Activated T-helper 2 cell treated with anti-CD3 and anti-CD28 coated beads, Interferon-gamma antibody, Interleukin-2, Interleukin-4, amounts not matched to agents 10 μg/mL and 5 μg/mL and 100 μg/mL, durations not matched to agents 14 hours and 24 hours and 36 hours (primary cell): ENCODE measurements around the gene MRPL53. TPM values are rescaled to one million over a fixed set of nuclear protein-coding genes. Genes with fewer than 3 reads are reported as not detected.

Experiments
- DNase-seq: peaks from one replicate; pipeline ENCODE4 v3.0.0; 2021; ENCODE audit warnings: low spot score
- H3K27ac Mint-ChIP-seq: one replicate; pipeline ENCODE4 v1.8.0; 2021; ENCODE audit warnings: mixed read lengths
- H3K27me3 Mint-ChIP-seq: one replicate; pipeline ENCODE4 v1.8.0; 2021; ENCODE audit warnings: low read depth, mixed read lengths
- H3K36me3 Mint-ChIP-seq: one replicate; pipeline ENCODE4 v1.8.0; 2021; ENCODE audit warnings: low read depth, mixed read lengths
- H3K4me1 Mint-ChIP-seq: one replicate; pipeline ENCODE4 v1.8.0; 2021; ENCODE audit warnings: low read depth, mixed read lengths
- H3K4me3 Mint-ChIP-seq: one replicate; pipeline ENCODE4 v1.8.0; 2021; ENCODE audit warnings: low read depth, mild to moderate bottlenecking, moderate library complexity, mixed read lengths
- H3K9me3 Mint-ChIP-seq: one replicate; pipeline ENCODE4 v1.8.0; 2021; ENCODE audit warnings: mixed read lengths
- intact Hi-C: fragments of 100-400 bp; cut with micrococcal nuclease; formaldehyde crosslinking; loops from one replicate; pipeline ENCODE4 v1.15.1; 2023
- total RNA-seq: library from RNA; stranded (reverse); gene quantifications from 2 replicates; pipeline ENCODE4 v1.2.3, GENCODE V29; 2022

Gene MRPL53
- total RNA-seq, 1 donor from 2014 or later: 102 TPM

GRCh38 chr2:74436848-74437695 is 35.4 kb downstream of the MRPL53 start:
- H3K9me3 Mint-ChIP-seq: no peaks in the 10 kb centered on the region
- H3K27ac Mint-ChIP-seq: no peak overlapping the region
- H3K4me3 Mint-ChIP-seq: no peak overlapping the region
- H3K36me3 Mint-ChIP-seq: no peaks in the 10 kb centered on the region
- peaks cover 15% of the 10 kb centered on the region for H3K27me3 Mint-ChIP-seq
- H3K4me1 Mint-ChIP-seq: peaks cover 8% of the 10 kb centered on the region
- DNase-seq: no peak
- intact Hi-C loops: no loop called here

DNA sequence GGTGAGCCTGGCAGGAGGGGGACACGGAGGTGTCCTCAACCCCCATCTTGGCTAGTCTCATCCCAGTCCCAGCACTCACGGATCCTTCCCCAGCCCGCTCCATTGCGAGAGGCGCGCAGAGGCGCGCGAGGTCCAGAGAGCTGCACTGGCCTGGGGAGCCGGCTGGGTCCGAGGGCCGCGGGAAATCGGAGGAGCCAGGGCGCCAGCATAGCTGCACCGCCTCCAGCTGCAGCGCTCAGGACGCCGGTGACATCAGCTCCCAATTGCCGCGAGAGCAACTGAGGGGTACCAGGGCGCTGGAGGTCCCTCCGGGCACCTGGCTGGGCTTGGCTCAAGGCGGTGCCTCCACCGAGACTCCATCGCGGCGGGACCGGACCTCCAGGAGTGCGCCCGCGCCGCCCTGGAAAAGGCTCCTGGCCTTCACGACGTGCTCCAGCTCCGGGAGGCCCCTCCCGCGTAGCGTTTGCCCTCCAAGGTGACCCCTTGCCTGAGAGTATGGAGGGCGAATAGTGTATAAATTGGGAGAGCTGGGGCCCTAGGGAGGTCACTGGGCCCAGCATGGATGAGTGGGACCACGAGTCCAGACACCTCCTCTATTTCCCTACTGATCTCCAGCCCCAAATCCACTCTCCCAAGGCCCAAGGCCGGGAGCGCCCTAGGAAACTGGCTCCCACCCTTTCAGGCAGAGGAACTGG is 36.2 kb downstream of the MRPL53 start:
- Mint-ChIP-seq H3K27ac (no peak overlapping the region), H3K27me3 (peaks cover 15% of the 10 kb centered on the region), H3K9me3 (no peaks in the 10 kb centered on the region), H3K36me3 (no peaks in the 10 kb centered on the region), H3K4me1 (peaks cover 8% of the 10 kb centered on the region), H3K4me3 (no peak overlapping the region)
- intact Hi-C loops: no loop called here
- DNase-seq: no peak

DNA sequence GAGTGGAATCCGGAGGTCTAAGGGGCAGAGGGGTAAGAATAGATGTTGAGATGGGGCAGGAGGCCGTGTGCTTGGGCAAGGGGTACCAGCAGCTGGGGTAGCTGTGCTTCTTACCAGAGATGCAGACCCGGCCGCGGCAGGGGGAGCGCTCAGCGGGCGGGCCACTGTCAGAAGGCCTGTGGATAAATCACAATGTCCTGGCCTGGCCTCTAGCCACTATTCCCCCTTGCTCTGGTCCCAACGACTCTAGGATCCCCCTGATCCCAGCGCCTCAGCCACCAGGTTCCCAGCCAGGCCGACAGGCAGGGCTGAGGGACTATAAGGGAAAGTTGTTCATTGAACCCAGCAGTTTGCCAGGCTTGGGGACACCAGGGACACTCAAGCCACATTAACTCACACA is 42.0 kb downstream of the MRPL53 start:
- no peak overlapping the region for H3K4me3 Mint-ChIP-seq
- H3K9me3 Mint-ChIP-seq: no peaks in the 10 kb centered on the region
- DNase-seq: no peak
- intact Hi-C loops: no loop called here
- peaks cover 4% of the 10 kb centered on the region for H3K36me3 Mint-ChIP-seq
- H3K27ac Mint-ChIP-seq: no peak overlapping the region
- H3K4me1 Mint-ChIP-seq: no peaks in the 10 kb centered on the region
- H3K27me3 Mint-ChIP-seq: no peaks in the 10 kb centered on the region

DNA sequence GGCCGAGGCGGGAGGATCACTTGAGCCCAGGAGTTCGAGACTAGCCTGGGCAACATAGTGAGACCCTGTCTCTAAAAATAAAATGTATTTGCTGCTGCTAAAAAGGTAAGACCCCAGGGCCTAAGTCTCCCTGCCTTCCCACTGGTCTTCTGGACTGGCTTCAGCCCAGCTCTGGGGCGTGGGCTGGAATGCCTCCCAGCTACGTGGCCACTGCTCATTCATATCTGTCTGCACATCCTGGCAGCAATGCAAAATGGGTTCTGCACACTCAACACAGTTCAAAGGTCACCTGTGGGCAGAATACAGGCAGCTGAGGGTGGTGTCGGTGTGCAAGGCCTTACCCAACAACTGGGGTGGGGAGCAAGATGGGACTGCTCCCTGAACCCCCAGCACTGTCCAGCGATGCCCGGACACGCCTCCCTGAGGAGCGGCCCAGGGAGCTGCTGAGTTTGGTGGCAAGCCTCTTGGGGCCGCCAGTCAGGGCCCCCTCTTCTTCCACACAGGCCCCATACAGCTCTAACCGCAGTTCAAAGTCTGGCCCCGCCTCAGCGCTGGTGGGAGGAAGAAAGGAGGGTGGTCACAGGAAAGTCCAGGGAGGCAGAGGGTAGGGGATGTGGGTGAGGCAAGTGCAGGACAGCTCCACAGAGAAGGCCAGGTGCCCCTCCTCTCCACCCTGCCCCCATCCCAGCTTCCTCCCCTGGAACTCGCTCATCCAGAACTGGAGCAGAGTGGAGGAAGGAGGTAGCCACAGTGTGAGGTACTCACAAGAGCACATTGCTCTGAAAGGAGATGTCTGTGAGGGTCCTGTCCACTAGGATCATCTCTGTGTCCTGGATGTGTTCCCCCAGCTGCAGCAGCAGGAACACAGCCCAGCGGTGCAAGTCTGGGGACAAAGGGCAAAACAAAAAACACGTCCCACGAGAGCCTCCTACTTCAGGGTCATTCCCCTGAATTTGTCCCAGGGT is 42.7 kb downstream of the MRPL53 start:
- Mint-ChIP-seq H3K27me3 (no peaks in the 10 kb centered on the region), H3K4me3 (no peak overlapping the region), H3K36me3 (peaks cover 11% of the 10 kb centered on the region), H3K9me3 (no peaks in the 10 kb centered on the region), H3K4me1 (no peaks in the 10 kb centered on the region), H3K27ac (no peak overlapping the region)
- no peak for DNase-seq
- intact Hi-C loops: no loop called here

DNA sequence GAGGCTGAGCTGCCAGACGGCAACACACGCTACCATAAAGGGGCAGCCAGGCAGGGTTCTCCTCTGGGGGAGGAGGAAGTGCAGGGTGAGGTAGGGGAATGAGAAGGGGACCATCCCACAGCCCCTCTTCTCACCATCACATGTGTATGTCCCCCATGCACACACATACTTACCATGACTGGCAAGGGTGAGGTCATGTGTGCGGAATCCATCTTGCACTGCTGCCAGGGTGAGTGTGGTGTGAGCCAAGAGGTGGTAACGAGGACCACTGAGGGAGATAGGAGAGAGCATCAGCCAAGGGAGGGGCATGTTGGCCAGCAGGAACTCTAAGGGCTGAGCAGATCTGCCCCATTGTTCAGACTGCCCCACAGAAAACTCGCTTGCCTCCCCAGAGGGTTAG is 43.8 kb downstream of the MRPL53 start:
- H3K9me3 Mint-ChIP-seq: no peaks in the 10 kb centered on the region
- H3K27ac Mint-ChIP-seq: no peak overlapping the region
- no peaks in the 10 kb centered on the region for H3K27me3 Mint-ChIP-seq
- H3K4me1 Mint-ChIP-seq: no peaks in the 10 kb centered on the region
- no peak overlapping the region for H3K4me3 Mint-ChIP-seq
- H3K36me3 Mint-ChIP-seq: peaks cover 15% of the 10 kb centered on the region
- no peak for DNase-seq
- intact Hi-C loops: no loop called here

- no peak for DNase-seq
- intact Hi-C loops: no loop called here
- no peaks in the 10 kb centered on the region for H3K27me3 Mint-ChIP-seq
- H3K9me3 Mint-ChIP-seq: no peaks in the 10 kb centered on the region
- no peak overlapping the region for H3K4me3 Mint-ChIP-seq
- H3K36me3 Mint-ChIP-seq: peaks cover 15% of the 10 kb centered on the region
- H3K4me1 Mint-ChIP-seq: peaks cover 4% of the 10 kb centered on the region
- no peak overlapping the region for H3K27ac Mint-ChIP-seq
These were observed 44.9 kb downstream of the MRPL53 start for GRCh38 chr2:74427551-74427950.

DNA sequence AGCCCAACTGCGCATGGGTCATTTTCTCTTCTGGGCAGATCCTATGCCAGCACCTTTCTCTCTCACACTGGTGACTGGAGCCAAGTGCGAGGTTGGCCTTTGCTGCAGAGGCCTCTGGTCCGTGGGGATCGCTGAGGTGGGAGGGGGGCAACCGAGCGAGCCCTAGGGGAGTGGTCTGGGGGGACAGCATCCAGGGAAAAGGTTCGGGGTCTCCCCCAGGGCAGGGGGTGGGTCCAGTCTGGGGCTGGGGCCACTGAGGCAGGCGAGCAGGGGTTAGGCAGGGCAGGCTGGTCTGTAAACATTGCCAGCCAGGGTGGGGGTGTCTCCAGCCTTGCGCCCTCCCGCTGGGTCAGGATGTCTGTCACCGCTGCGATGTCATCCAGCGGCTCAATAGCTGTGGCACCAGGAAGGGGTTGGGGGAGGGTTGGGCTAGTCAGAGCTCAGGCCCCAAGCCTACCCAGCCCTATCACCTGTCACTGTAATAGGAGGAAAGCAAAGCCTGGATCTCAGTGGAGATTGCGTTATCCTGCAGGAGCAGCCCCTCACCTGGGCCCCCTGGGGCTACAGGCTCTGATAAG is 46.2 kb downstream of the MRPL53 start:
- H3K27ac Mint-ChIP-seq: no peak overlapping the region
- DNase-seq: no peak
- intact Hi-C loops: no loop called here
- no peak overlapping the region for H3K4me3 Mint-ChIP-seq
- peaks cover 15% of the 10 kb centered on the region for H3K36me3 Mint-ChIP-seq
- H3K4me1 Mint-ChIP-seq: peaks cover 5% of the 10 kb centered on the region
- H3K27me3 Mint-ChIP-seq: no peaks in the 10 kb centered on the region
- no peaks in the 10 kb centered on the region for H3K9me3 Mint-ChIP-seq

DNA sequence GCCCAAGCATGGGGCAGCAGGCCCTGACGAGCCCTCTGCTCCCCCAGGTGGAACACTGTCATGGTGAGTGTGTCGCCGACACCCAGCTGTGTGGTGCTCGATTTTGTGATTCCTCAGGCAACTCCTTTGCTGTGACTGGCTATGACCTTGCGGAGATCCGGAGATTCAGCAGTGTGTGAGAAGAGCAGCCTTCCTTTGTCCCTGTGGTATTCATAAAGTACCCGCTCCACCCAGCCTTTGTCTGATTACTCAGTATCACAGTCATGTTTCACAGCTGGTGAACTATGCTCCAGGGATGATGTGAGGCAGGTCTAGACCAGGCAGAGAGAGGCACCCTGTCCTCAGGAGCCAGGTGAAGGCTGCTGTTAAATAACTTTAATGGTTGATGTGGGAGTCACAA is 47.0 kb downstream of the MRPL53 start:
- no peak overlapping the region for H3K27ac Mint-ChIP-seq
- peaks cover 15% of the 10 kb centered on the region for H3K36me3 Mint-ChIP-seq
- DNase-seq: no peak
- no peaks in the 10 kb centered on the region for H3K27me3 Mint-ChIP-seq
- no peak overlapping the region for H3K4me3 Mint-ChIP-seq
- H3K4me1 Mint-ChIP-seq: peaks cover 9% of the 10 kb centered on the region
- intact Hi-C loops: no loop called here
- no peaks in the 10 kb centered on the region for H3K9me3 Mint-ChIP-seq

DNA sequence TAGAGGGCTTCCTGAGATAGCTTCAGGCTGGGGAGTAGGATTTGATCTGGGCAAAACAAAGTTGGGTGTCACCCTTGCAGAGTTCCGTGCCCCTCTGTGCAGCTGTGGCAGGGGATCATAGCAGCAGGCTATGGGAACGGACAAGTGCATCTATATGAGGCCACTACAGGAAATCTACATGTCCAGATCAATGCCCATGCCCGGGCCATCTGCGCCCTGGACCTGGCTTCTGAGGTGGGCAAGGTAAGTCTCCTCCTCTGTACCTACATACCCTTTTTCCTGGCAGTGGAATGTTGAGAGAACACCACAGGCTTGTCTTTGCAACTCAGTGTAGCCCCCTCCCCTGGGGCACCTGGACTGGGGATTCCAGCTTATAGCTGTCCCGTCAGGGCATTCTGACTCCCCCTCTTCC is 47.5 kb downstream of the MRPL53 start:
- intact Hi-C loops: no loop called here
- no peak overlapping the region for H3K4me3 Mint-ChIP-seq
- H3K9me3 Mint-ChIP-seq: no peaks in the 10 kb centered on the region
- no peak overlapping the region for H3K27ac Mint-ChIP-seq
- H3K4me1 Mint-ChIP-seq: peaks cover 14% of the 10 kb centered on the region
- no peak for DNase-seq
- no peaks in the 10 kb centered on the region for H3K27me3 Mint-ChIP-seq
- peaks cover 15% of the 10 kb centered on the region for H3K36me3 Mint-ChIP-seq

GRCh38 chr2:74424139-74424992 is 48.1 kb downstream of the MRPL53 start:
- peaks cover 15% of the 10 kb centered on the region for H3K4me1 Mint-ChIP-seq
- no peak overlapping the region for H3K4me3 Mint-ChIP-seq
- no peaks in the 10 kb centered on the region for H3K9me3 Mint-ChIP-seq
- H3K27ac Mint-ChIP-seq: no peak overlapping the region
- intact Hi-C loops: no loop called here
- peaks cover 15% of the 10 kb centered on the region for H3K36me3 Mint-ChIP-seq
- no peaks in the 10 kb centered on the region for H3K27me3 Mint-ChIP-seq
- DNase-seq: no peak

- Mint-ChIP-seq H3K9me3 (no peaks in the 10 kb centered on the region), H3K27me3 (no peaks in the 10 kb centered on the region), H3K27ac (no peak overlapping the region), H3K4me1 (peaks cover 15% of the 10 kb centered on the region), H3K36me3 (peaks cover 15% of the 10 kb centered on the region), H3K4me3 (peak overlapping the region; percentile 100)
- no peak for DNase-seq
- intact Hi-C loops: loop anchor here (2.0 kb wide), 1 partner anchor 17 kb away; the partner anchor contains the start of gene RTKN
These were observed 49.0 kb downstream of the MRPL53 start for GRCh38 chr2:74423231-74424095.
